ENCODE results near the gene TMEM87B.

TMEM87B gene

GRCh38 chr2:112149194-112149593 is 94.1 kb downstream of the TMEM87B start:
- DNase-seq (ENCODE audit: low read depth in 1 of 2, low spot score in 1 of 2) = no peak

GRCh38 chr2:112149866-112150435 is 94.9 kb downstream of the TMEM87B start:
- DNase-seq (ENCODE audit: low read depth in 1 of 2, low spot score in 1 of 2) = no peak

GRCh38 chr2:112150447-112150846 is 95.4 kb downstream of the TMEM87B start:
- no peak for DNase-seq (ENCODE audit: low read depth in 1 of 2, low spot score in 1 of 2)

GRCh38 chr2:112150851-112151250 is 95.8 kb downstream of the TMEM87B start:
- no peak for DNase-seq (ENCODE audit: low read depth in 1 of 2, low spot score in 1 of 2)

GRCh38 chr2:112151271-112151670 is 96.2 kb downstream of the TMEM87B start:
- no peak for DNase-seq (ENCODE audit: low read depth in 1 of 2, low spot score in 1 of 2)

GRCh38 chr2:112151701-112152440 is 96.8 kb downstream of the TMEM87B start:
- DNase-seq (ENCODE audit: low read depth in 1 of 2, low spot score in 1 of 2) = no peak

GRCh38 chr2:112152476-112153178 is 97.6 kb downstream of the TMEM87B start:
- DNase-seq (ENCODE audit: low read depth in 1 of 2, low spot score in 1 of 2) = no peak

GRCh38 chr2:112153179-112153490 is 98.1 kb downstream of the TMEM87B start:
- DNase-seq (ENCODE audit: low read depth in 1 of 2, low spot score in 1 of 2) = no peak

GRCh38 chr2:112153501-112153900 is 98.4 kb downstream of the TMEM87B start:
- DNase-seq (ENCODE audit: low read depth in 1 of 2, low spot score in 1 of 2) = no peak

- no peak for DNase-seq (ENCODE audit: low read depth in 1 of 2, low spot score in 1 of 2)
Observed at GRCh38 chr2:112154246-112155117, 99.4 kb downstream of the TMEM87B start.

GRCh38 chr2:112155331-112156151 is 100.5 kb downstream of the TMEM87B start:
- DNase-seq (ENCODE audit: low read depth in 1 of 2, low spot score in 1 of 2) = peak in 1 of 2 donors; percentile 25

GRCh38 chr2:112156152-112156986 is 101.3 kb downstream of the TMEM87B start:
- no peak for DNase-seq (ENCODE audit: low read depth in 1 of 2, low spot score in 1 of 2)

GRCh38 chr2:112157472-112157871 is 102.4 kb downstream of the TMEM87B start:
- DNase-seq (ENCODE audit: low read depth in 1 of 2, low spot score in 1 of 2) = no peak

- DNase-seq (ENCODE audit: low read depth in 1 of 2, low spot score in 1 of 2) = no peak
Observed at GRCh38 chr2:112159454-112159921, 104.4 kb downstream of the TMEM87B start.

- DNase-seq (ENCODE audit: low read depth in 1 of 2, low spot score in 1 of 2) = no peak
Observed at GRCh38 chr2:112160283-112161250, 105.5 kb downstream of the TMEM87B start.

GRCh38 chr2:112161431-112162145 is 106.5 kb downstream of the TMEM87B start:
- no peak for DNase-seq (ENCODE audit: low read depth in 1 of 2, low spot score in 1 of 2)

- DNase-seq (ENCODE audit: low read depth in 1 of 2, low spot score in 1 of 2) = no peak
Observed at GRCh38 chr2:112162341-112162740, 107.3 kb downstream of the TMEM87B start.

- DNase-seq (ENCODE audit: low read depth in 1 of 2, low spot score in 1 of 2) = no peak
Observed at GRCh38 chr2:112162956-112163355, 107.9 kb downstream of the TMEM87B start.

All from activated CD4-positive, alpha-beta T cell treated with anti-CD3 and anti-CD28 coated beads, Interleukin-2, amount 50 U/mL, for 24 hours (primary cell).